ENCODE measurements around the gene LINS1. TPM values are rescaled to one million over a fixed set of nuclear protein-coding genes. Genes with fewer than 3 reads are reported as not detected.
"Not testable (repeated sequence)": the region's sequence is repeated elsewhere in the genome, so short reads cannot be mapped to it uniquely, and the experiment has no call there.

Gene LINS1
- total RNA-seq, 1 donor from 2014 or later, result 5.5 TPM

- peak in 1 of 2 donors; percentile 61 for DNase-seq (ENCODE audit: low read depth in 2 of 2)
Observed at GRCh38 chr15:100602823-100603393, 924 bp upstream of the LINS1 start.

GRCh38 chr15:100601617-100602063 lies 344 bp downstream of the LINS1 start:
- no peak for DNase-seq (ENCODE audit: low read depth in 2 of 2)

GRCh38 chr15:100601163-100601562 lies 821 bp downstream of the LINS1 start:
- DNase-seq (ENCODE audit: low read depth in 2 of 2), result peak in 1 of 2 donors; percentile 58

- DNase-seq (ENCODE audit: low read depth in 2 of 2), result no peak
Observed at GRCh38 chr15:100598655-100599054, 3.3 kb downstream of the LINS1 start.

GRCh38 chr15:100597862-100598261 lies 4.1 kb downstream of the LINS1 start:
- no peak for DNase-seq (ENCODE audit: low read depth in 2 of 2)

GRCh38 chr15:100596792-100597191 lies 5.2 kb downstream of the LINS1 start:
- DNase-seq (ENCODE audit: low read depth in 2 of 2), result no peak

- no peak for DNase-seq (ENCODE audit: low read depth in 2 of 2)
Observed at GRCh38 chr15:100595964-100596363, 6.0 kb downstream of the LINS1 start.

- DNase-seq (ENCODE audit: low read depth in 2 of 2), result no peak
Observed at GRCh38 chr15:100593431-100593830, 8.6 kb downstream of the LINS1 start.

- no peak for DNase-seq (ENCODE audit: low read depth in 2 of 2)
Observed at GRCh38 chr15:100592898-100593297, 9.1 kb downstream of the LINS1 start.

GRCh38 chr15:100591835-100592234 lies 10.1 kb downstream of the LINS1 start:
- DNase-seq (ENCODE audit: low read depth in 2 of 2), result no peak

GRCh38 chr15:100591163-100591562 lies 10.8 kb downstream of the LINS1 start:
- not testable (repeated sequence) for DNase-seq (ENCODE audit: low read depth in 2 of 2)

GRCh38 chr15:100588638-100589242 lies 13.2 kb downstream of the LINS1 start:
- peak in 1 of 2 donors; percentile 7 for DNase-seq (ENCODE audit: low read depth in 2 of 2)

GRCh38 chr15:100580414-100580813 lies 21.6 kb downstream of the LINS1 start:
- DNase-seq (ENCODE audit: low read depth in 2 of 2), result no peak

- DNase-seq (ENCODE audit: low read depth in 2 of 2), result no peak
Observed at GRCh38 chr15:100573526-100573925, 28.5 kb downstream of the LINS1 start.

GRCh38 chr15:100572362-100572983 lies 29.5 kb downstream of the LINS1 start:
- peak; percentile 20 to 33 for DNase-seq (ENCODE audit: low read depth in 2 of 2)

GRCh38 chr15:100571592-100572167 lies 30.3 kb downstream of the LINS1 start:
- no peak for DNase-seq (ENCODE audit: low read depth in 2 of 2)

- DNase-seq (ENCODE audit: low read depth in 2 of 2), result no peak
Observed at GRCh38 chr15:100570735-100571313, 31.2 kb downstream of the LINS1 start.

GRCh38 chr15:100570275-100570674 lies 31.7 kb downstream of the LINS1 start:
- no peak for DNase-seq (ENCODE audit: low read depth in 2 of 2)

- DNase-seq (ENCODE audit: low read depth in 2 of 2), result no peak
Observed at GRCh38 chr15:100569391-100569790, 32.6 kb downstream of the LINS1 start.

GRCh38 chr15:100566850-100567628 lies 34.9 kb downstream of the LINS1 start:
- DNase-seq (ENCODE audit: low read depth in 2 of 2), result no peak

- DNase-seq (ENCODE audit: low read depth in 2 of 2), result no peak
Observed at GRCh38 chr15:100565591-100565990, 36.4 kb downstream of the LINS1 start.

All from dermis microvascular lymphatic vessel endothelial cell (primary cell).